Caco-2 (cell line): ENCODE results near the gene HMG20A. TPM values are rescaled to one million over a fixed set of nuclear protein-coding genes. Genes with fewer than 3 reads are reported as not detected.

ENCODE experiments used
- BruUV-seq: library from RNA; stranded (reverse); fragments of 400-500 nt; replicated peaks from 2 replicates; lab custom pipeline; 2021; lab: Mats Ljungman, UMichigan
- CTCF ChIA-PET: fragments of 300-600 bp; sonication (Branson Sonifier 250); formaldehyde crosslinking; loops from one replicate; lab custom pipeline; 2022; ENCODE audit warnings: antibody characterized with exemption; lab: Charles Lee
- POLR2A ChIA-PET: fragments of 300-600 bp; sonication (Branson Sonifier 250); formaldehyde crosslinking; loops from one replicate; lab custom pipeline; 2022; ENCODE audit warnings: antibody characterized with exemption; lab: Charles Lee
- DNase-seq, 2 experiments: peaks; one replicate each; pipeline versions ENCODE4 v3.0.0 to v3.0.0-alpha.2; 2020 to 2022
- H3K27me3 ChIP-seq: replicated peaks from 2 replicates; pipeline ENCODE4 v1.6.0; 2011; ENCODE audit warnings: low read length; ENCODE audit not compliant: control insufficient read depth, insufficient read depth
- H3K36me3 ChIP-seq: 2 replicates; pipeline ENCODE4 v1.5.1; 2011; ENCODE audit warnings: low read length; ENCODE audit not compliant: control insufficient read depth, insufficient read depth
- H3K4me1 ChIP-seq: fragments of 250-450 bp; sonication (Bioruptor Pico); 2 replicates; pipeline ENCODE4 v1.5.1; 2020; ENCODE audit warnings: mild to moderate bottlenecking
- H3K4me3 ChIP-seq: 2 replicates; pipeline ENCODE4 v1.5.1; 2011; ENCODE audit warnings: low read depth, mild to moderate bottlenecking, control low read depth, low read length
- H3K9me3 ChIP-seq: fragments of 250-450 bp; sonication (Bioruptor Pico); 2 replicates; pipeline ENCODE4 v1.5.1; 2020; ENCODE audit warnings: mild to moderate bottlenecking, moderate library complexity
- H3K27ac Mint-ChIP-seq: one replicate; pipeline ENCODE4 v1.8.0; 2022; ENCODE audit warnings: mixed read lengths; ENCODE audit not compliant: unreplicated experiment
- H3K27me3 Mint-ChIP-seq: one replicate; pipeline ENCODE4 v1.8.0; 2022; ENCODE audit warnings: mixed read lengths; ENCODE audit not compliant: insufficient read depth, unreplicated experiment
- H3K36me3 Mint-ChIP-seq: one replicate; pipeline ENCODE4 v1.8.0; 2022; ENCODE audit warnings: mild to moderate bottlenecking, mixed read lengths; ENCODE audit not compliant: insufficient read depth, unreplicated experiment
- H3K4me1 Mint-ChIP-seq: one replicate; pipeline ENCODE4 v1.8.0; 2022; ENCODE audit warnings: low read depth, mixed read lengths; ENCODE audit not compliant: unreplicated experiment
- H3K4me3 Mint-ChIP-seq: one replicate; pipeline ENCODE4 v1.8.0; 2022; ENCODE audit warnings: mild to moderate bottlenecking, moderate library complexity, mixed read lengths; ENCODE audit not compliant: unreplicated experiment
- H3K9me3 Mint-ChIP-seq: one replicate; pipeline ENCODE4 v1.8.0; 2022; ENCODE audit warnings: mixed read lengths; ENCODE audit not compliant: unreplicated experiment
- CTCF ChIP-seq, 2 experiments: fragments of 200-600 bp in 1 of 2; IDR thresholded peaks; 1 replicate in 1 of 2; 2 replicates in 1 of 2; pipeline versions ENCODE4 v1.5.1 to v1.8.0; 2011 to 2022; ENCODE audit warnings: antibody characterized with exemption in 1 of 2, control low read depth in 1 of 2, inconsistent platforms in 1 of 2, low read depth in 1 of 2, low read length in 1 of 2, mild to moderate bottlenecking in 1 of 2, moderate library complexity in 1 of 2; ENCODE audit not compliant: insufficient read depth in 1 of 2, severe bottlenecking in 1 of 2, unreplicated experiment in 1 of 2
- intact Hi-C: fragments of 100-400 bp; cut with micrococcal nuclease; formaldehyde crosslinking; loops from one replicate; pipeline ENCODE4 v1.10.0; 2022; ENCODE audit not compliant: unreplicated experiment
- total RNA-seq: library from RNA; stranded (reverse); gene quantifications from 2 replicates; pipeline ENCODE4 v1.2.3, GENCODE V29; 2022

The HMG20A gene
- total RNA-seq, 1 experiment from 2014 or later, result 34.0 TPM

GRCh38 chr15:77531191-77532000 is 110.7 kb downstream of the HMG20A start:
- ChIA-PET CTCF (interaction anchor here (1.4 kb wide), 1 partner anchor 12 kb away, joined by 9 read pairs; no protein-coding TSS in a partner anchor), POLR2A (no interaction called here)
- no peak for TF ChIP-seq CTCF (IDR thresholded peaks at IDR 0.05; ENCODE audit: insufficient read depth in 1 of 2, low read depth in 1 of 2, low read length in 1 of 2, severe bottlenecking in 1 of 2, unreplicated experiment in 1 of 2)
- intact Hi-C loops, result no loop called here
- Histone ChIP-seq H3K4me3 (no peak overlapping the region), H3K4me1 (peaks cover 51% of the 10 kb centered on the region), H3K36me3 (no peaks in the 10 kb centered on the region), H3K9me3 (no peaks in the 10 kb centered on the region), H3K27me3 (no peaks in the 10 kb centered on the region)
- peak in 1 of 2 experiments; percentile 22 for DNase-seq
- H3K4me1 Mint-ChIP-seq, result peaks cover 35% of the 10 kb centered on the region
- H3K4me3 Mint-ChIP-seq, result no peak overlapping the region
- BruUV-seq, result no TSS peak
- no peaks in the 10 kb centered on the region for H3K9me3 Mint-ChIP-seq
- H3K27ac Mint-ChIP-seq, result peak overlapping the region; percentile 81
- H3K27me3 Mint-ChIP-seq, result no peaks in the 10 kb centered on the region
- H3K36me3 Mint-ChIP-seq, result peaks cover 9% of the 10 kb centered on the region

- no peaks in the 10 kb centered on the region for H3K27me3 Mint-ChIP-seq
- H3K27ac Mint-ChIP-seq, result no peak overlapping the region
- H3K4me3 Mint-ChIP-seq, result no peak overlapping the region
- H3K36me3 Mint-ChIP-seq, result peaks cover 9% of the 10 kb centered on the region
- Histone ChIP-seq H3K4me1 (peaks cover 44% of the 10 kb centered on the region), H3K27me3 (no peaks in the 10 kb centered on the region), H3K9me3 (no peaks in the 10 kb centered on the region), H3K4me3 (no peak overlapping the region), H3K36me3 (no peaks in the 10 kb centered on the region)
- no peak for TF ChIP-seq CTCF (IDR thresholded peaks at IDR 0.05; ENCODE audit: insufficient read depth in 1 of 2, low read depth in 1 of 2, low read length in 1 of 2, severe bottlenecking in 1 of 2, unreplicated experiment in 1 of 2)
- no peaks in the 10 kb centered on the region for H3K9me3 Mint-ChIP-seq
- no peak for DNase-seq
- intact Hi-C loops, result no loop called here
- POLR2A ChIA-PET, result no interaction called here
- CTCF ChIA-PET, result interaction anchor here (1.4 kb wide), 1 partner anchor 11 kb away, joined by 9 read pairs; no protein-coding TSS in a partner anchor
- no TSS peak for BruUV-seq
- peaks cover 27% of the 10 kb centered on the region for H3K4me1 Mint-ChIP-seq
Measured at GRCh38 chr15:77532067-77532710, 111.5 kb downstream of the HMG20A start.

- H3K36me3 Mint-ChIP-seq, result peaks cover 4% of the 10 kb centered on the region
- Histone ChIP-seq H3K9me3 (no peaks in the 10 kb centered on the region), H3K4me1 (peaks cover 39% of the 10 kb centered on the region), H3K36me3 (no peaks in the 10 kb centered on the region), H3K27me3 (no peaks in the 10 kb centered on the region), H3K4me3 (no peak overlapping the region)
- H3K4me1 Mint-ChIP-seq, result peaks cover 27% of the 10 kb centered on the region
- intact Hi-C loops, result no loop called here
- no peak for TF ChIP-seq CTCF (IDR thresholded peaks at IDR 0.05; ENCODE audit: insufficient read depth in 1 of 2, low read depth in 1 of 2, low read length in 1 of 2, severe bottlenecking in 1 of 2, unreplicated experiment in 1 of 2)
- BruUV-seq, result no TSS peak
- CTCF ChIA-PET, result interaction anchor here (1.3 to 1.4 kb wide), 2 partner anchors 10 to 11 kb away, joined by 3 to 9 read pairs; no protein-coding TSS in a partner anchor
- no peaks in the 10 kb centered on the region for H3K9me3 Mint-ChIP-seq
- H3K27ac Mint-ChIP-seq, result no peak overlapping the region
- POLR2A ChIA-PET, result no interaction called here
- no peaks in the 10 kb centered on the region for H3K27me3 Mint-ChIP-seq
- no peak overlapping the region for H3K4me3 Mint-ChIP-seq
- peak in 1 of 2 experiments; percentile 4 for DNase-seq
Measured at GRCh38 chr15:77532846-77533245, 112.2 kb downstream of the HMG20A start.
